ENCODE measurements around the gene SHROOM2.

The SHROOM2 gene

GRCh38 chrX:9938516-9938915 is 152.3 kb downstream of the SHROOM2 start:
- no peaks in the 10 kb centered on the region for H3K4me1 ChIP-seq (ENCODE audit: control insufficient read depth, insufficient read depth, low read length)
- H3K4me3 ChIP-seq (ENCODE audit: low read depth, low read length): no peak overlapping the region
- TF ChIP-seq ZNF391 (tag by site-specific recombination; IDR thresholded peaks at IDR 0.05; ENCODE audit: borderline replicate concordance, low read depth) (no peak), ZNF394 (tag by site-specific recombination; IDR thresholded peaks at IDR 0.05; ENCODE audit: borderline replicate concordance) (no peak), ZNF148 (tag by site-specific recombination; IDR thresholded peaks at IDR 0.05; ENCODE audit: borderline replicate concordance) (no peak), ZNF639 (tag by site-specific recombination; IDR thresholded peaks at IDR 0.05) (no peak), ZNF513 (tag by site-specific recombination; IDR thresholded peaks at IDR 0.05) (no peak), ZFP41 (tag by site-specific recombination; IDR thresholded peaks at IDR 0.05; ENCODE audit: borderline replicate concordance) (no peak), ZNF561 (tag by site-specific recombination; IDR thresholded peaks at IDR 0.05; ENCODE audit: borderline replicate concordance) (no peak), GLI2 (tag by site-specific recombination; IDR thresholded peaks at IDR 0.05; ENCODE audit: borderline replicate concordance, low read depth) (no peak), ZNF433 (tag by site-specific recombination; IDR thresholded peaks at IDR 0.05; ENCODE audit: low read depth) (no peak), ZNF280C (tag by site-specific recombination; IDR thresholded peaks at IDR 0.05) (no peak), ZNF48 (tag by site-specific recombination; IDR thresholded peaks at IDR 0.05) (no peak), ZNF76 (tag by site-specific recombination; IDR thresholded peaks at IDR 0.05; ENCODE audit: borderline replicate concordance, low read depth) (no peak), ZBTB8A (tag by site-specific recombination; IDR thresholded peaks at IDR 0.05) (no peak), ZBTB26 (tag by site-specific recombination; optimal IDR thresholded peaks at IDR 0.05) (no peak), ZNF449 (tag by site-specific recombination; IDR thresholded peaks at IDR 0.05) (no peak), ZNF521 (tag by site-specific recombination; IDR thresholded peaks at IDR 0.05) (no peak), PRDM6 (tag by site-specific recombination; IDR thresholded peaks at IDR 0.05) (no peak), ZNF626 (tag by site-specific recombination; IDR thresholded peaks at IDR 0.05) (no peak), ZNF223 (tag by site-specific recombination; IDR thresholded peaks at IDR 0.05) (no peak), ZNF596 (tag by site-specific recombination; IDR thresholded peaks at IDR 0.05) (no peak)
- H3K27ac ChIP-seq (ENCODE audit: extremely low read depth, low read depth, low read length): no peak overlapping the region
- ChIA-PET POLR2A (no interaction called here), CTCF (no interaction called here)
- H3K9me3 ChIP-seq (ENCODE audit: control insufficient read depth, insufficient read depth, low read depth, low read length): no peaks in the 10 kb centered on the region
- H3K36me3 ChIP-seq (ENCODE audit: control insufficient read depth in 2 of 2, insufficient read depth in 1 of 2, low read length in 2 of 2): peaks cover 0 to 37% of the 10 kb centered on the region in 2 experiments; a peak in 1 of 3 replicates

Measured in HEK293 (cell line).